GM23338 (cell line): ENCODE results near the gene UBXN1. TPM values are rescaled to one million over a fixed set of nuclear protein-coding genes. Genes with fewer than 3 reads are reported as not detected.

ENCODE experiments used
- ATAC-seq: fragments of 200-7000 bp; cut with Tn5 transposase; 3 replicates; pipeline ENCODE4 v1.9.1; 2020
- DNase-seq: peaks from one replicate; pipeline ENCODE4 v3.0.0-alpha.2; 2015; ENCODE audit warnings: low spot score
- H2AFZ ChIP-seq: fragments of 200-600 bp; sonication (generic); 2 replicates; pipeline ENCODE4 v1.8.0; 2016; ENCODE audit warnings: antibody characterized with exemption, mild to moderate bottlenecking, moderate library complexity
- H3F3A ChIP-seq: fragments of 200-600 bp; sonication (generic); replicated peaks from 2 replicates; pipeline ENCODE4 v1.8.0; 2017; ENCODE audit warnings: antibody characterized with exemption, mixed run types, low read depth
- H3K27ac ChIP-seq: fragments of 200-600 bp; sonication (generic); 2 replicates; pipeline ENCODE4 v1.6.1; 2016; ENCODE audit warnings: low read depth
- H3K27me3 ChIP-seq: fragments of 200-600 bp; sonication (generic); 2 replicates; pipeline ENCODE4 v1.8.0; 2016; ENCODE audit warnings: mild to moderate bottlenecking, mixed run types, moderate library complexity; ENCODE audit not compliant: insufficient read depth
- H3K36me3 ChIP-seq: fragments of 200-600 bp; sonication (generic); 2 replicates; pipeline ENCODE4 v1.8.0; 2016; ENCODE audit warnings: mild to moderate bottlenecking; ENCODE audit not compliant: insufficient read depth
- H3K4me1 ChIP-seq: fragments of 200-600 bp; sonication (generic); 2 replicates; pipeline ENCODE4 v1.8.0; 2016; ENCODE audit warnings: mild to moderate bottlenecking, moderate library complexity; ENCODE audit not compliant: insufficient read depth
- H3K4me2 ChIP-seq: fragments of 200-600 bp; sonication (generic); 2 replicates; pipeline ENCODE4 v1.7.1; 2017; ENCODE audit warnings: mixed run types
- H3K4me3 ChIP-seq: fragments of 200-600 bp; sonication (generic); 2 replicates; pipeline ENCODE4 v1.6.1; 2016; ENCODE audit warnings: mixed run types
- H3K79me2 ChIP-seq: fragments of 200-600 bp; sonication (generic); replicated peaks from 2 replicates; pipeline ENCODE4 v1.8.0; 2017; ENCODE audit warnings: mild to moderate bottlenecking; ENCODE audit not compliant: insufficient read depth
- H3K9me2 ChIP-seq: fragments of 200-600 bp; sonication (generic); 2 replicates; pipeline ENCODE4 v1.8.0; 2017; ENCODE audit not compliant: insufficient read depth
- H4K20me1 ChIP-seq: fragments of 200-600 bp; sonication (generic); replicated peaks from 2 replicates; pipeline ENCODE4 v1.8.0; 2017; ENCODE audit warnings: mild to moderate bottlenecking; ENCODE audit not compliant: insufficient read depth
- H3K27ac Mint-ChIP-seq: 2 replicates; pipeline ENCODE4 v1.8.0; 2020; ENCODE audit warnings: inconsistent platforms, mild to moderate bottlenecking, moderate library complexity, mixed read lengths
- H3K27me3 Mint-ChIP-seq: 3 replicates; pipeline ENCODE4 v1.8.0; 2022; ENCODE audit warnings: low read depth, mild to moderate bottlenecking, moderate library complexity, mixed read lengths, inconsistent platforms; ENCODE audit not compliant: insufficient read depth, poor library complexity
- H3K36me3 Mint-ChIP-seq: 3 replicates; pipeline ENCODE4 v1.8.0; 2021; ENCODE audit warnings: low read depth, mild to moderate bottlenecking, inconsistent platforms, moderate library complexity, mixed read lengths
- H3K4me1 Mint-ChIP-seq: 3 replicates; pipeline ENCODE4 v1.8.0; 2020; ENCODE audit warnings: mild to moderate bottlenecking, inconsistent platforms, mixed read lengths
- H3K4me3 Mint-ChIP-seq: 3 replicates; pipeline ENCODE4 v1.8.0; 2021; ENCODE audit warnings: moderate library complexity, mild to moderate bottlenecking, inconsistent platforms, mixed read lengths
- H3K9me3 Mint-ChIP-seq: 3 replicates; pipeline ENCODE4 v1.8.0; 2020; ENCODE audit warnings: moderate library complexity, mild to moderate bottlenecking, inconsistent platforms, mixed read lengths
- CREB1 ChIP-seq: fragments of 250-450 bp; sonication (Bioruptor Pico); IDR thresholded peaks from 2 replicates; pipeline ENCODE4 v1.5.0; 2020; ENCODE audit warnings: low read depth, mild to moderate bottlenecking, moderate library complexity
- ETS1 ChIP-seq: IDR thresholded peaks from 2 replicates; pipeline ENCODE4 v1.6.1; 2016; ENCODE audit warnings: antibody characterized with exemption
- EZH2 ChIP-seq: fragments of 200-600 bp; sonication (generic); IDR thresholded peaks from one replicate; pipeline ENCODE4 v1.8.0; 2017; ENCODE audit warnings: antibody characterized with exemption, mild to moderate bottlenecking, low read depth; ENCODE audit not compliant: unreplicated experiment
- EZH2phosphoT487 ChIP-seq: fragments of 200-600 bp; sonication (generic); IDR thresholded peaks from one replicate; pipeline ENCODE4 v1.8.1; 2018; ENCODE audit warnings: antibody characterized with exemption; ENCODE audit not compliant: unreplicated experiment
- JUNB ChIP-seq: IDR thresholded peaks from one replicate; pipeline ENCODE4 v1.6.1; 2016; ENCODE audit warnings: antibody characterized with exemption; ENCODE audit not compliant: unreplicated experiment
- NANOG ChIP-seq: IDR thresholded peaks from 2 replicates; pipeline ENCODE4 v1.6.1; 2016; ENCODE audit warnings: antibody characterized with exemption, borderline replicate concordance
- POLR2AphosphoS5 ChIP-seq: IDR thresholded peaks from 2 replicates; pipeline ENCODE4 v1.6.1; 2016; ENCODE audit warnings: antibody characterized with exemption, low read depth
- STAT1 ChIP-seq: IDR thresholded peaks from one replicate; pipeline ENCODE4 v1.6.1; 2016; ENCODE audit warnings: antibody characterized with exemption; ENCODE audit not compliant: unreplicated experiment
- ZNF114 ChIP-seq: fragments of 250-450 bp; sonication (Bioruptor Pico); IDR thresholded peaks from 2 replicates; pipeline ENCODE4 v1.5.0; 2020; ENCODE audit warnings: mild to moderate bottlenecking, moderate library complexity
- ZNF331 ChIP-seq: fragments of 250-450 bp; sonication (Bioruptor Pico); IDR thresholded peaks from 2 replicates; pipeline ENCODE4 v1.5.0; 2020; ENCODE audit warnings: low read depth, mild to moderate bottlenecking, moderate library complexity
- polyA plus RNA-seq: library from polyadenylated mRNA; unstranded; fragments of >200 nt; fragmentation: Nextera tagmentation; extraction: Ambion mirVana; gene quantifications from 2 replicates; pipeline ENCODE4 v1.2.1, GENCODE V29; 2016
- total RNA-seq: library from RNA; depleted of rRNA; stranded (reverse); fragments of >200 nt; shearing (Covaris generic); gene quantifications from 2 replicates; pipeline ENCODE4 v1.2.3, GENCODE V29; 2014
- TF ChIP-seq, protein P1 (sequence below), 2 experiments: fragments of 200-600 bp in 1 of 2; sonication (generic) in 1 of 2; conservative IDR thresholded peaks; 2 replicates each; pipeline versions ENCODE4 v1.5.1 to v1.6.1; 2016 to 2017; ENCODE audit warnings: antibody characterized with exemption in 2 of 2, low read depth in 2 of 2, mild to moderate bottlenecking in 2 of 2, moderate library complexity in 1 of 2
- TF ChIP-seq, protein P2 (sequence below): fragments of 250-450 bp; sonication (Bioruptor Pico); IDR thresholded peaks from 2 replicates; pipeline ENCODE4 v1.5.0; 2020; ENCODE audit warnings: mild to moderate bottlenecking, moderate library complexity
- TF ChIP-seq, protein P3 (sequence below): IDR thresholded peaks from one replicate; pipeline ENCODE4 v1.6.1; 2018; ENCODE audit warnings: antibody characterized with exemption; ENCODE audit not compliant: unreplicated experiment

The UBXN1 gene
- total and polyA plus RNA-seq, 2 experiments from 2014 or later, result 126 to 132 TPM

DNA sequence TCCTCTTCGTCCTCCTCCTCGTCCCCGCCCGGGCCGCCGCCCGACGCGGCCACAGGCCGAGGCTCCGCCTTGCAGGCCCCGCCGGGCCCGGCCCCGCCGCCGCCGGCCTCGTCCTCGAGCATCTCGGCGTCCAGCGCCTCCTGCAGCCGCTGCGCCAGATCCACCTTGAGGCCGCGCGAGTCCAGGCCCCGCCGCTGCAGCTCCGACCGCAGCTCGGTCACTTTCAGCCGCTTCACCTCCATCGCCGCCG, 48.0 kb upstream of the UBXN1 start:
- TF ChIP-seq, protein P1, sequence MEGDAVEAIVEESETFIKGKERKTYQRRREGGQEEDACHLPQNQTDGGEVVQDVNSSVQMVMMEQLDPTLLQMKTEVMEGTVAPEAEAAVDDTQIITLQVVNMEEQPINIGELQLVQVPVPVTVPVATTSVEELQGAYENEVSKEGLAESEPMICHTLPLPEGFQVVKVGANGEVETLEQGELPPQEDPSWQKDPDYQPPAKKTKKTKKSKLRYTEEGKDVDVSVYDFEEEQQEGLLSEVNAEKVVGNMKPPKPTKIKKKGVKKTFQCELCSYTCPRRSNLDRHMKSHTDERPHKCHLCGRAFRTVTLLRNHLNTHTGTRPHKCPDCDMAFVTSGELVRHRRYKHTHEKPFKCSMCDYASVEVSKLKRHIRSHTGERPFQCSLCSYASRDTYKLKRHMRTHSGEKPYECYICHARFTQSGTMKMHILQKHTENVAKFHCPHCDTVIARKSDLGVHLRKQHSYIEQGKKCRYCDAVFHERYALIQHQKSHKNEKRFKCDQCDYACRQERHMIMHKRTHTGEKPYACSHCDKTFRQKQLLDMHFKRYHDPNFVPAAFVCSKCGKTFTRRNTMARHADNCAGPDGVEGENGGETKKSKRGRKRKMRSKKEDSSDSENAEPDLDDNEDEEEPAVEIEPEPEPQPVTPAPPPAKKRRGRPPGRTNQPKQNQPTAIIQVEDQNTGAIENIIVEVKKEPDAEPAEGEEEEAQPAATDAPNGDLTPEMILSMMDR (conservative IDR thresholded peaks at IDR 0.05; ENCODE audit: low read depth in 2 of 2), result no peak
- TF ChIP-seq, protein P2, sequence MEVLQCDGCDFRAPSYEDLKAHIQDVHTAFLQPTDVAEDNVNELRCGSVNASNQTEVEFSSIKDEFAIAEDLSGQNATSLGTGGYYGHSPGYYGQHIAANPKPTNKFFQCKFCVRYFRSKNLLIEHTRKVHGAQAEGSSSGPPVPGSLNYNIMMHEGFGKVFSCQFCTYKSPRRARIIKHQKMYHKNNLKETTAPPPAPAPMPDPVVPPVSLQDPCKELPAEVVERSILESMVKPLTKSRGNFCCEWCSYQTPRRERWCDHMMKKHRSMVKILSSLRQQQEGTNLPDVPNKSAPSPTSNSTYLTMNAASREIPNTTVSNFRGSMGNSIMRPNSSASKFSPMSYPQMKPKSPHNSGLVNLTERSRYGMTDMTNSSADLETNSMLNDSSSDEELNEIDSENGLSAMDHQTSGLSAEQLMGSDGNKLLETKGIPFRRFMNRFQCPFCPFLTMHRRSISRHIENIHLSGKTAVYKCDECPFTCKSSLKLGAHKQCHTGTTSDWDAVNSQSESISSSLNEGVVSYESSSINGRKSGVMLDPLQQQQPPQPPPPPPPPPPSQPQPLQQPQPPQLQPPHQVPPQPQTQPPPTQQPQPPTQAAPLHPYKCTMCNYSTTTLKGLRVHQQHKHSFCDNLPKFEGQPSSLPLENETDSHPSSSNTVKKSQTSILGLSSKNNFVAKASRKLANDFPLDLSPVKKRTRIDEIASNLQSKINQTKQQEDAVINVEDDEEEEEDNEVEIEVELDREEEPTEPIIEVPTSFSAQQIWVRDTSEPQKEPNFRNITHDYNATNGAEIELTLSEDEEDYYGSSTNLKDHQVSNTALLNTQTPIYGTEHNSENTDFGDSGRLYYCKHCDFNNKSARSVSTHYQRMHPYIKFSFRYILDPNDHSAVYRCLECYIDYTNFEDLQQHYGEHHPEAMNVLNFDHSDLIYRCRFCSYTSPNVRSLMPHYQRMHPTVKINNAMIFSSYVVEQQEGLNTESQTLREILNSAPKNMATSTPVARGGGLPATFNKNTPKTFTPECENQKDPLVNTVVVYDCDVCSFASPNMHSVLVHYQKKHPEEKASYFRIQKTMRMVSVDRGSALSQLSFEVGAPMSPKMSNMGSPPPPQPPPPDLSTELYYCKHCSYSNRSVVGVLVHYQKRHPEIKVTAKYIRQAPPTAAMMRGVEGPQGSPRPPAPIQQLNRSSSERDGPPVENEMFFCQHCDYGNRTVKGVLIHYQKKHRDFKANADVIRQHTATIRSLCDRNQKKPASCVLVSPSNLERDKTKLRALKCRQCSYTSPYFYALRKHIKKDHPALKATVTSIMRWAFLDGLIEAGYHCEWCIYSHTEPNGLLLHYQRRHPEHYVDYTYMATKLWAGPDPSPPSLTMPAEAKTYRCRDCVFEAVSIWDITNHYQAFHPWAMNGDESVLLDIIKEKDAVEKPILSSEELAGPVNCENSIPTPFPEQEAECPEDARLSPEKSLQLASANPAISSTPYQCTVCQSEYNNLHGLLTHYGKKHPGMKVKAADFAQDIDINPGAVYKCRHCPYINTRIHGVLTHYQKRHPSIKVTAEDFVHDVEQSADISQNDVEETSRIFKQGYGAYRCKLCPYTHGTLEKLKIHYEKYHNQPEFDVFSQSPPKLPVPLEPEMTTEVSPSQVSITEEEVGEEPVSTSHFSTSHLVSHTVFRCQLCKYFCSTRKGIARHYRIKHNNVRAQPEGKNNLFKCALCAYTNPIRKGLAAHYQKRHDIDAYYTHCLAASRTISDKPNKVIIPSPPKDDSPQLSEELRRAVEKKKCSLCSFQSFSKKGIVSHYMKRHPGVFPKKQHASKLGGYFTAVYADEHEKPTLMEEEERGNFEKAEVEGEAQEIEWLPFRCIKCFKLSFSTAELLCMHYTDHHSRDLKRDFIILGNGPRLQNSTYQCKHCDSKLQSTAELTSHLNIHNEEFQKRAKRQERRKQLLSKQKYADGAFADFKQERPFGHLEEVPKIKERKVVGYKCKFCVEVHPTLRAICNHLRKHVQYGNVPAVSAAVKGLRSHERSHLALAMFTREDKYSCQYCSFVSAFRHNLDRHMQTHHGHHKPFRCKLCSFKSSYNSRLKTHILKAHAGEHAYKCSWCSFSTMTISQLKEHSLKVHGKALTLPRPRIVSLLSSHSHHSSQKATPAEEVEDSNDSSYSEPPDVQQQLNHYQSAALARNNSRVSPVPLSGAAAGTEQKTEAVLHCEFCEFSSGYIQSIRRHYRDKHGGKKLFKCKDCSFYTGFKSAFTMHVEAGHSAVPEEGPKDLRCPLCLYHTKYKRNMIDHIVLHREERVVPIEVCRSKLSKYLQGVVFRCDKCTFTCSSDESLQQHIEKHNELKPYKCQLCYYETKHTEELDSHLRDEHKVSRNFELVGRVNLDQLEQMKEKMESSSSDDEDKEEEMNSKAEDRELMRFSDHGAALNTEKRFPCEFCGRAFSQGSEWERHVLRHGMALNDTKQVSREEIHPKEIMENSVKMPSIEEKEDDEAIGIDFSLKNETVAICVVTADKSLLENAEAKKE (CRISPR knock-in tag), result no peak
- TF ChIP-seq ZNF114 (CRISPR knock-in tag) (no peak), CREB1 (CRISPR knock-in tag) (no peak), POLR2AphosphoS5 (no peak), ETS1 (no peak), NANOG (no peak), JUNB (no peak), STAT1 (no peak), ZNF331 (CRISPR knock-in tag) (no peak), EZH2 (no peak), EZH2phosphoT487 (no peak)
- TF ChIP-seq, protein P3, sequence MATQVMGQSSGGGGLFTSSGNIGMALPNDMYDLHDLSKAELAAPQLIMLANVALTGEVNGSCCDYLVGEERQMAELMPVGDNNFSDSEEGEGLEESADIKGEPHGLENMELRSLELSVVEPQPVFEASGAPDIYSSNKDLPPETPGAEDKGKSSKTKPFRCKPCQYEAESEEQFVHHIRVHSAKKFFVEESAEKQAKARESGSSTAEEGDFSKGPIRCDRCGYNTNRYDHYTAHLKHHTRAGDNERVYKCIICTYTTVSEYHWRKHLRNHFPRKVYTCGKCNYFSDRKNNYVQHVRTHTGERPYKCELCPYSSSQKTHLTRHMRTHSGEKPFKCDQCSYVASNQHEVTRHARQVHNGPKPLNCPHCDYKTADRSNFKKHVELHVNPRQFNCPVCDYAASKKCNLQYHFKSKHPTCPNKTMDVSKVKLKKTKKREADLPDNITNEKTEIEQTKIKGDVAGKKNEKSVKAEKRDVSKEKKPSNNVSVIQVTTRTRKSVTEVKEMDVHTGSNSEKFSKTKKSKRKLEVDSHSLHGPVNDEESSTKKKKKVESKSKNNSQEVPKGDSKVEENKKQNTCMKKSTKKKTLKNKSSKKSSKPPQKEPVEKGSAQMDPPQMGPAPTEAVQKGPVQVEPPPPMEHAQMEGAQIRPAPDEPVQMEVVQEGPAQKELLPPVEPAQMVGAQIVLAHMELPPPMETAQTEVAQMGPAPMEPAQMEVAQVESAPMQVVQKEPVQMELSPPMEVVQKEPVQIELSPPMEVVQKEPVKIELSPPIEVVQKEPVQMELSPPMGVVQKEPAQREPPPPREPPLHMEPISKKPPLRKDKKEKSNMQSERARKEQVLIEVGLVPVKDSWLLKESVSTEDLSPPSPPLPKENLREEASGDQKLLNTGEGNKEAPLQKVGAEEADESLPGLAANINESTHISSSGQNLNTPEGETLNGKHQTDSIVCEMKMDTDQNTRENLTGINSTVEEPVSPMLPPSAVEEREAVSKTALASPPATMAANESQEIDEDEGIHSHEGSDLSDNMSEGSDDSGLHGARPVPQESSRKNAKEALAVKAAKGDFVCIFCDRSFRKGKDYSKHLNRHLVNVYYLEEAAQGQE, result no peak
- Mint-ChIP-seq H3K27me3 (peaks cover 14% of the 10 kb centered on the region), H3K4me3 (peak overlapping the region; percentile 98), H3K36me3 (peaks cover 42% of the 10 kb centered on the region), H3K9me3 (no peaks in the 10 kb centered on the region; the same call in 2 of the 3 replicates), H3K27ac (no peak overlapping the region), H3K4me1 (peaks cover 21% of the 10 kb centered on the region)
- no peak for DNase-seq
- peaks cover 76% of the 10 kb centered on the region for H3K79me2 ChIP-seq
- peaks cover 35% of the 10 kb centered on the region for H4K20me1 ChIP-seq
- no peaks in the 10 kb centered on the region for H3K9me2 ChIP-seq
- H3K27me3 ChIP-seq, result no peaks in the 10 kb centered on the region
- H2AFZ ChIP-seq, result no peak overlapping the region
- H3K27ac ChIP-seq, result peak overlapping the region; percentile 97
- H3K4me2 ChIP-seq, result peak overlapping the region; percentile 98
- ATAC-seq, result no peak; the same call in 2 of the 3 replicates
- H3K36me3 ChIP-seq, result peaks cover 31% of the 10 kb centered on the region
- H3K4me3 ChIP-seq, result peak overlapping the region; percentile 59
- peaks cover 24% of the 10 kb centered on the region for H3K4me1 ChIP-seq
- peaks cover 45% of the 10 kb centered on the region for H3F3A ChIP-seq
